Muscle of back (tissue), 13 donors: ENCODE data around the gene BTN1A1. TPM values are rescaled to one million over a fixed set of nuclear protein-coding genes. Genes with fewer than 3 reads are reported as not detected.
"Not testable (repeated sequence)": the region's sequence is repeated elsewhere in the genome, so short reads cannot be mapped to it uniquely, and the experiment has no call there.

Source experiments
- DNase-seq, 3 donors: peaks; one replicate each; pipeline versions ENCODE4 v3.0.0 to v3.0.0-alpha.2; 2013
- long read RNA-seq, 9 donors: transcript quantifications; one replicate each; lab custom pipeline, GENCODE V29; 2026
- polyA plus RNA-seq, 10 donors: library from polyadenylated mRNA; unstranded; fragments of 120-200 nt; gene quantifications; one replicate each; pipeline ENCODE4 v1.2.1, GENCODE V29; 2013; ENCODE audit not compliant: insufficient read length in 10 of 10

The BTN1A1 gene
- under 1 TPM in 8 of 10 donors, not detected in 2; 0.09 to 0.27 (median 0.11) TPM for polyA plus RNA-seq
- long read RNA-seq, donor 1: 0 reads
- long read RNA-seq, donor 2: 0 reads
- long read RNA-seq, donor 3: 0 reads
- long read RNA-seq, donor 4: 0 reads
- long read RNA-seq, donor 5: 0 reads
- long read RNA-seq, donor 6: 0 reads
- long read RNA-seq, donor 7: 0 reads
- long read RNA-seq, donor 8: 0 reads
- long read RNA-seq, donor 9: 0 reads

DNA sequence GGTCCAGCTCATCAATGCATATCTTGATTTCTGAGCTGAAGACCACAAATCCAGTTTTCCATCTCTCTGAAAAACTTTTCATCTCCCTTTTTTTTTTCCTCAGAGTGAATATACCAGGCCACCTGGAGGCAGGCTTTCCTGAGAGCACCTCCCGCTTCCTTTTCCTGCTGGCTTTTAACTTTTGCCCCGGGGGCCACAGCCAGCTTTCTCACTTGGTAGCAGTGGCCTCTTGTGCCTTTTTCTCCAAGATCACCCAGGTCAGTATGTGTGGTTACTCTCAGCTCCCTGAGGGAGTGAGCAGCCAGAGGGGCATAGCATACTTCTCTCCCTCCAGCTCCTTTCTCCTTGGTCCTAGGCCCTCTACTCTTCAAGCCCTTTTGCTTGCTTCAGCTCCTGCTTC lies at the start of gene BTN1A1:
Gene BTN1A1 (plus strand): TSS at position 202 of the 400 bp plus-strand sequence. CDS start 984 bp downstream, outside the sequence.
- DNase-seq: no peak

DNA sequence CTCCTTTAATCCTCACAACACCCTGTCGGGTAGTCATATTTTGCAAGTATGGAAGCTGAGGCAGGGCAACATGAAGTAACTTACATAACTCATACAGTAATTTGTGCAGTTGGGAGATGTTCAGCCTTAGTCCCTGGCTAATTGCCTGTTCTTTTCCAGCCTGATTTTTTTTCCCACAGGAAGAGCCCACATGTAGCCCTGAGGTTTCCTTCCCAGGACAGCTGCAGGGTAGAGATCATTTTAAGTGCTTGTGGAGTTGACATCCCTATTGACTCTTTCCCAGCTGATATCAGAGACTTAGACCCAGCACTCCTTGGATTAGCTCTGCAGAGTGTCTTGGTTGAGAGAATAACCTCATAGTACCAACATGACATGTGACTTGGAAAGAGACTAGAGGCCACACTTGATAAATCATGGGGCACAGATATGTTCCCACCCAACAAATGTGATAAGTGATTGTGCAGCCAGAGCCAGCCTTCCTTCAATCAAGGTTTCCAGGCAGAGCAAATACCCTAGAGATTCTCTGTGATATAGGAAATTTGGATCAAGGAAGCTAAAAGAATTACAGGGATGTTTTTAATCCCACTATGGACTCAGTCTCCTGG lies 47.4 kb upstream of the BTN1A1 start:
- no peak for DNase-seq

GRCh38 chr6:26454631-26455030 lies 45.5 kb upstream of the BTN1A1 start:
- DNase-seq: no peak

DNA sequence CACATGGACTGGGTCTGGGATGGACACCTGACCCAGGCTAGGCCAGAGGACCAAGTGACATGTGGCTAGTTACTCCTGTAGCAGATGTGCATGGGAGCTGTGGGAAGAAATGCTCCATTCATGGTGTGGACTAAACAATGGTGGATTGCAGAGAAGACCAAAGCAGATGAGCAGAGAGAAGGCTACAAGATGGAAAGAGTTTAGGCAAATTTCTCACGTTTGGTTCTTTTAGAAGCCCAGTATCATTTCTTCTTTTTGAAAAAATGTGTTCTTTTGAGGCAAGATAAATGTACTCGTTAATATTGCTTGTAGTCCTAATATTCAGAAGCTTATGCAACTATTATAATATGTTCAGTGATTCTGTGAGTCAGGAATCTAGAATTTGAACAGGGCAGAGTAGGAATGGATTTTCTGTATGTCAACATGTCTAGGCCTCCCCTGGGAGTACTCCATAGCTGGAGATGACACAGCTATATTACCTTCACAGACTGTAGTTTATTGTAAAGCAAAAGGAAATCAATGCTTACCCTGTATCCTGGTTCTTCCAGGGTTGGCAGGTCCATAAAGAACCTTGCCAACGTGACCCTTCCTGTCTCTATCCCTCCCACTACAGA lies 44.6 kb upstream of the BTN1A1 start:
- DNase-seq: no peak

GRCh38 chr6:26457264-26457805 lies 42.8 kb upstream of the BTN1A1 start:
- DNase-seq: no peak

- DNase-seq: peak; percentile 95 to 97 (median 96)
Measured at GRCh38 chr6:26457806-26458688, 42.1 kb upstream of the BTN1A1 start, which contains the start of gene BTN2A1. Gene BTN2A1, plus strand, starts transcription at chr6:26457955. Its CDS starts 682 bp downstream, at chr6:26458637.

GRCh38 chr6:26459023-26459810 lies 40.9 kb upstream of the BTN1A1 start:
- no peak for DNase-seq

GRCh38 chr6:26461353-26461752 lies 38.8 kb upstream of the BTN1A1 start:
- not testable (repeated sequence) for DNase-seq

GRCh38 chr6:26464014-26464413 lies 36.1 kb upstream of the BTN1A1 start:
- no peak for DNase-seq

DNA sequence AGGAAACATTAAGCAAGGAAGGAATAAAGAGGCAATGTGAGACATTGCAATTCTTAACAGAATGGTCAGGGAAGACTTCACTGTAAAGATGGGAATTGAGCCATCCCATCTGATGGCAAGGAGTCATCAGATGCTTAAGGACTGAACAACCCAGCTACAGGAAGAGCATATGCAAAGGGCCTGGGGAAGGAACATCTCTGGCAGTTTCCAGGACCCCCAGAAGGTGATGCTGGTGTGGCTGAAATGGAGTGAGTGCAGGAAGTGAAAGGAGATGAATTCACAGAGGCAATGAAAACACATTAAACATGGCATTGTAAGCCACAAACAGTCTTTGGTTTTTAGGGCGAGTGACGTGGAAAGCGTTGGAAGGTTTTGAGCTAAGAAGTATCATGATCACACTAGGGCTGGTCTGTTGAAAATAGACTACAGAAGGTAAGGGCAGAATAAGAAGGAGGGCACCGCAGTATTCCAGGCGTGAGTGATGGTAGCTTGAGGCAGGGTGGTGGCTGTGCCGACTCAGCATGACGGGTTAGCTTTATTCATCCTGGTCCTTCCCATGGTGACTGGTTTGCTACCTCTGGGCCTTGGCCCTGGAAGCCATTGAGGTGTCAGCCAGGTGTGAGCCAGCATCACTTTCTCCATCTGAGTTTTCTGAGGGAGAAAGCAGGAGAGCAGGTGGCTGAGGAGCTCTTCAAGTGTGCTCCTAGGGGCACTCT lies 35.5 kb upstream of the BTN1A1 start:
- no peak for DNase-seq

DNA sequence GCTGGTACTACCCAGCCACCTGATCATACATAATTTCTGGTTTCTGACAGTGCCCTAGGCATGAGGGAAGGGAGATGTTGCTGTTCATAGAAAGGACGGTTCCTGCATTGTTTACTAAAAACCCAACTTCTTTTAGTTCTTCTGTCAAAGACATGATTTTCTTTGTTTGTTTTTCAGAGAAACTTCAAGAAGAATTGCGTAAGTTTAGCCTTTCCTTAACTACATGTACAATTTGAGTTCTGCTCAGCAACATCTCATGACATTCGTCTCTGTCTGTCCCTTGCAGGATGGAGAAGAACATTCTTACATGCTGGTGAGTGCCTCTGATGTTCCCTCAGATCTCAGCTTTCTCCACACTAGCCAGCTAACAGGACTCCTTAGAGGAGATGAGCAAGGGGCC lies 34.3 kb upstream of the BTN1A1 start:
- DNase-seq: no peak

GRCh38 chr6:26468829-26469228 lies 31.3 kb upstream of the BTN1A1 start:
- no peak for DNase-seq

- no peak for DNase-seq
Measured at GRCh38 chr6:26470643-26471042, 29.5 kb upstream of the BTN1A1 start.

DNA sequence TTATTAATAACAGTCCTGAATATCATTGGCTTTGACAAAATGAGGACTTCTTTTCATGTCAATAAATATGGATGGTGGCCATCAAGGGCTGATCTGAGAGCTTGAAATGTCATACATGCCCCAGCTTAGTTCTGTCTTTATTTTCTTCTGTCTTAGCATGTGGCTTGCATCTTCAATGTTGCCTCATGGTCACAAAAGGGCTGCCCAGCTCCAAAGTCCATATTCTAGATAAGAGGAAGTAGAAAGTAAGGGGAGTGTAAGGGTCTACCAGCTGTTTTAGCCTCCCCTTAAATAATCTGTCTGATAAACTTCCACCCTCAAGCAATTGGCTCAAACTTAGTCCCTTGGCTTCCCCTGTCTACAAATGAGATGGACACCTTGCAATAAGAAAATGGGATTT lies 28.1 kb upstream of the BTN1A1 start:
- no peak for DNase-seq

DNA sequence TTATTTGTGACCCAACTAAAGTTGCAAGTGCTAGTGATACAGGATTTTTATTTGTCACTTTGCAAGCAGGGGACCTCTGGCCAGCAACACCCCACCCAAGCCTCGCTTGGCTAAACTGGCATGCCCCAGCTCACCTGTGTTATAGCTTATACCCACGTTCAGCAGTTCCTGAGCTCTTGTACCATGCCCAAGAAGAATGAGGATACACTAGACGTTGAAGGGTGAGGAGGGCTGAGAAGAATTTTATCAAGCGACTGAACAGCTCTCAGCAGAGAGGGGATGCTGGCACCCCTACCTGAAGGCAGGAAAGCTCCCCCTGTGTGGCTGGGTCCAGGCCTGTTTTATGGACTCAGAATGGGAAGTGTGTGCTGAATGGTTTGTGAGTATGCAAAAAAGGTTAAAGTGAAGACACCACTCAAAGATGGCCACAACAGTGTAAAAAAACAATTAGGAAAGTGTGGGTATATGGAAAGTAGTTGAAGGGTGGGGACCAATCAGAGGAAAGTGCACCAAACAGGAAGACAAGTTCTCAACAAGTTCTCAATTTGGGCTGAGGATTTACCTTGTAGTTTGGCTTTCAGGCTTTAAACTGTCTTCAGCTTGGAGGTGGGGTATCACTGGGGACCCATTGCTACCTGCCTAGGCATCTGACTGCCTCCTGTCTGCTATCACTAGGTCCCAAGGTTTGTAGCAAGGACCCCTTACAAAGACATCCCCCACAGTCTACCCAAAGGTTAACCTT lies 27.4 kb upstream of the BTN1A1 start:
- DNase-seq: no peak

DNA sequence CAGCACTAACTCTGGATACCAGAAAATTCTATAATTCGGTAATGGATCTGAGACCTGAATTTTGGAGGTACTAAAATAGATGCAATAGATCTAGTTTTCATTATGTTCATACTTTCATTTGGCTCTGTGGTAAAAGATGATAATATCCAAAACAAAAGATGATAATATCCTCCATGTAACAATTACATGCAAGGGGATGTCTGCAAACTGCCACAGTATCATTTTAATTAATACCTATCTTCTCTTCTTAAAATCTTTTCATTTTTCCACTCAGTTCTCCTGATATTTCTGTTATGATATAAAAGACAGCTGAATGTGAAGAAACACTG lies 26.7 kb upstream of the BTN1A1 start:
- no peak for DNase-seq

GRCh38 chr6:26473758-26474438 lies 26.2 kb upstream of the BTN1A1 start:
- peak; percentile 90 to 96 (median 95) for DNase-seq

GRCh38 chr6:26474439-26474881 lies 25.6 kb upstream of the BTN1A1 start:
- peak in 1 of 3 donors; percentile 20 for DNase-seq
